ENCODE data around the gene DDX39B.
"Not testable (repeated sequence)": the region's sequence is repeated elsewhere in the genome, so short reads cannot be mapped to it uniquely, and the experiment has no call there.

Gene DDX39B

GRCh38 chr6:31525932-31526591 lies 15.7 kb downstream of the DDX39B start:
- DNase-seq: no peak

- DNase-seq: no peak
These were observed 16.3 kb downstream of the DDX39B start for GRCh38 chr6:31525553-31525931.

- no peak for DNase-seq
These were observed 20.0 kb downstream of the DDX39B start for GRCh38 chr6:31521835-31522234.

- DNase-seq: no peak
These were observed 28.2 kb downstream of the DDX39B start for GRCh38 chr6:31513456-31514165.

GRCh38 chr6:31510007-31510406 lies 31.8 kb downstream of the DDX39B start:
- no peak for DNase-seq

- DNase-seq: not testable (repeated sequence)
These were observed 32.8 kb downstream of the DDX39B start for GRCh38 chr6:31509036-31509435.

GRCh38 chr6:31502586-31502985 lies 39.2 kb downstream of the DDX39B start:
- DNase-seq: no peak

- not testable (repeated sequence) for DNase-seq
These were observed 42.2 kb downstream of the DDX39B start for GRCh38 chr6:31499648-31500047.

GRCh38 chr6:31498748-31499147 lies 43.1 kb downstream of the DDX39B start:
- no peak for DNase-seq

- peak; percentile 89 for DNase-seq
These were observed 44.0 kb downstream of the DDX39B start, which contains the start of gene MICB for GRCh38 chr6:31497531-31498476. Gene MICB, plus strand, starts transcription at chr6:31498145. Its CDS starts 49 bp downstream, at chr6:31498194.

GRCh38 chr6:31496826-31497225 lies 45.0 kb downstream of the DDX39B start:
- peak; percentile 34 for DNase-seq

GRCh38 chr6:31495580-31495979 lies 46.2 kb downstream of the DDX39B start:
- no peak for DNase-seq

- DNase-seq: peak; percentile 88
These were observed 47.7 kb downstream of the DDX39B start for GRCh38 chr6:31493875-31494694.

GRCh38 chr6:31493550-31493874 lies 48.3 kb downstream of the DDX39B start:
- not testable (repeated sequence) for DNase-seq

- DNase-seq: no peak
These were observed 51.5 kb downstream of the DDX39B start for GRCh38 chr6:31490115-31490873.

GRCh38 chr6:31489086-31489485 lies 52.7 kb downstream of the DDX39B start:
- no peak for DNase-seq

GRCh38 chr6:31487674-31488073 lies 54.1 kb downstream of the DDX39B start:
- not testable (repeated sequence) for DNase-seq

- not testable (repeated sequence) for DNase-seq
These were observed 55.6 kb downstream of the DDX39B start for GRCh38 chr6:31486065-31486837.

- DNase-seq: no peak
These were observed 56.7 kb downstream of the DDX39B start for GRCh38 chr6:31485055-31485454.

GRCh38 chr6:31483392-31483791 lies 58.4 kb downstream of the DDX39B start:
- DNase-seq: no peak

GRCh38 chr6:31480574-31480973 lies 61.2 kb downstream of the DDX39B start:
- DNase-seq: no peak

Data from activated CD4-positive, alpha-beta T cell treated with anti-CD3 and anti-CD28 coated beads for 48 hours (primary cell).